ENCODE data around the gene HMGCS1. TPM values are rescaled to one million over a fixed set of nuclear protein-coding genes. Genes with fewer than 3 reads are reported as not detected.
A peak's percentile ranks its signal among the peaks of the same experiment; 100 is the strongest.

The HMGCS1 gene
- total and polyA plus RNA-seq, 9 of the 15 experiments (the other 6 are each of a cell fraction or from before 2014, with no cell fraction given): 43.7 to 337 (median 111) TPM

GRCh38 chr5:43268188-43268820 is 44.9 kb downstream of the HMGCS1 start (continued):
- TF ChIP-seq E2F1 (CRISPR knock-in tag; IDR thresholded peaks at IDR 0.05) (no peak), ZNF316 (IDR thresholded peaks at IDR 0.05) (peak; percentile 57), RCOR1 (IDR thresholded peaks at IDR 0.05; ENCODE audit: borderline replicate concordance in 1 of 2, low read depth in 2 of 2, low read length in 2 of 2) (peak in 1 of 2 experiments; percentile 85; a peak in 2 of 4 replicates), VEZF1 (CRISPR knock-in tag; IDR thresholded peaks at IDR 0.05) (no peak), GTF3C2 (IDR thresholded peaks at IDR 0.05; ENCODE audit: borderline replicate concordance, extremely low read depth, insufficient read length) (no peak), ESRRB (CRISPR knock-in tag; IDR thresholded peaks at IDR 0.05; ENCODE audit: borderline replicate concordance) (no peak), ZNF512 (tag; IDR thresholded peaks at IDR 0.05) (no peak), ZZZ3 (IDR thresholded peaks at IDR 0.05) (no peak), ZNF511 (CRISPR knock-in tag; IDR thresholded peaks at IDR 0.05) (no peak), ZMIZ1 (IDR thresholded peaks at IDR 0.05; ENCODE audit: low read depth in 2 of 2, low read length in 2 of 2) (no peak)
